HCT116 (cell line): ENCODE data around the gene ARHGEF10L. TPM values are rescaled to one million over a fixed set of nuclear protein-coding genes. Genes with fewer than 3 reads are reported as not detected.

Experiments
- ATAC-seq: fragments of 200-7000 bp; cut with Tn5 transposase; 2 replicates; pipeline ENCODE4 v1.9.1; 2020; ENCODE audit warnings: mild to moderate bottlenecking, moderate library complexity
- BruUV-seq: library from RNA; stranded (reverse); fragments of 400-500 nt; replicated peaks from 2 replicates; lab custom pipeline; 2021; lab: Mats Ljungman, UMichigan
- CTCF ChIA-PET: fragments of 300-600 bp; sonication (Branson Sonifier 250); formaldehyde crosslinking; loops from one replicate; lab custom pipeline; 2021; ENCODE audit warnings: antibody characterized with exemption; lab: Charles Lee
- POLR2A ChIA-PET: fragments of 300-600, 350-600 bp; sonication (Branson Sonifier 250); formaldehyde crosslinking; loops from one replicate; lab custom pipeline; 2021; ENCODE audit warnings: antibody characterized with exemption; lab: Charles Lee
- RAD21 ChIA-PET, 2 experiments: fragments of 300-600 bp; sonication (Branson Sonifier 250); formaldehyde crosslinking; loops; one replicate each; lab custom pipeline; 2023; ENCODE audit warnings: low total read pairs in 2 of 2; ENCODE audit not compliant: uncharacterized antibody in 2 of 2, unreplicated experiment in 2 of 2, low non-redundant PET in 1 of 2; lab: Charles Lee
- DNase-seq: peaks from one replicate; pipeline ENCODE4 v3.0.0-alpha.2; 2010; ENCODE audit warnings: low read depth, low spot score
- H2AFZ ChIP-seq: fragments of 200-600 bp; shearing (Covaris generic), sonication (generic); 2 replicates; pipeline ENCODE4 v1.6.1; 2017; ENCODE audit warnings: low read depth, mixed run types, mixed read lengths, antibody characterized with exemption, low read length; ENCODE audit not compliant: poor library complexity, severe bottlenecking
- H3K27ac ChIP-seq: 2 replicates; pipeline ENCODE4 v1.5.1; 2012; ENCODE audit warnings: low read depth, low read length
- H3K27me3 ChIP-seq: fragments of 200-600 bp; sonication (generic); 2 replicates; pipeline ENCODE4 v1.6.1; 2016; ENCODE audit warnings: mixed run types, low read length, mixed read lengths; ENCODE audit not compliant: insufficient read depth
- H3K36me3 ChIP-seq, 2 experiments: fragments of 200-500 bp in 1 of 2; fragments of 200-600 bp in 1 of 2; sonication (Bioruptor generic) in 1 of 2; sonication (generic) in 1 of 2; 2 replicates each; pipeline versions ENCODE4 v1.5.1 to v1.6.1; 2014 to 2016; ENCODE audit warnings: low read length in 2 of 2, inconsistent platforms in 1 of 2, mixed read lengths in 1 of 2, mixed run types in 1 of 2; ENCODE audit not compliant: insufficient read depth in 2 of 2, control insufficient read depth in 1 of 2
- H3K4me1 ChIP-seq, 2 experiments: fragments of 200-600 bp in 1 of 2; sonication (generic) in 1 of 2; 2 replicates each; pipeline versions ENCODE4 v1.5.1 to v1.6.1; 2012 to 2017; ENCODE audit warnings: low read length in 2 of 2, inconsistent platforms in 1 of 2, mild to moderate bottlenecking in 1 of 2, mixed read lengths in 1 of 2, mixed run types in 1 of 2, moderate library complexity in 1 of 2; ENCODE audit not compliant: insufficient read depth in 2 of 2, control insufficient read depth in 1 of 2
- H3K4me2 ChIP-seq: fragments of 200-600 bp; sonication (generic); 2 replicates; pipeline ENCODE4 v1.6.1; 2017; ENCODE audit warnings: mixed run types, low read length, mixed read lengths
- H3K4me3 ChIP-seq, 2 experiments: fragments of 200-600 bp in 1 of 2; sonication (generic) in 1 of 2; replicated peaks in 1 of 2; 2 replicates each; pipeline ENCODE4 v1.5.1; 2011 to 2016; ENCODE audit warnings: low read length in 2 of 2, control low read depth in 1 of 2, low read depth in 1 of 2, mild to moderate bottlenecking in 1 of 2, mixed read lengths in 1 of 2, mixed run types in 1 of 2
- H3K79me2 ChIP-seq: fragments of 200-600 bp; sonication (generic); 2 replicates; pipeline ENCODE4 v1.6.1; 2017; ENCODE audit warnings: mild to moderate bottlenecking, mixed run types, low read length, moderate library complexity, mixed read lengths; ENCODE audit not compliant: insufficient read depth
- H3K9ac ChIP-seq: fragments of 200-600 bp; sonication (generic); 2 replicates; pipeline ENCODE4 v1.6.1; 2016; ENCODE audit warnings: low read length, mixed read lengths
- H3K9me2 ChIP-seq: fragments of 200-600 bp; sonication (generic), shearing (Covaris generic); 2 replicates; pipeline ENCODE4 v1.6.1; 2017; ENCODE audit warnings: mixed run types, mild to moderate bottlenecking, moderate library complexity; ENCODE audit not compliant: insufficient read depth
- H3K9me3 ChIP-seq, 2 experiments: fragments of 200-500 bp in 1 of 2; fragments of 200-600 bp in 1 of 2; sonication (Bioruptor generic) in 1 of 2; sonication (generic) in 1 of 2; 2 replicates each; pipeline ENCODE4 v1.6.1; 2014 to 2017; ENCODE audit warnings: low read length in 2 of 2, mixed read lengths in 2 of 2, inconsistent platforms in 1 of 2, low read depth in 1 of 2, mild to moderate bottlenecking in 1 of 2, mixed run types in 1 of 2, moderate library complexity in 1 of 2; ENCODE audit not compliant: control insufficient read depth in 1 of 2, insufficient read depth in 1 of 2
- H4K20me1 ChIP-seq: fragments of 200-600 bp; sonication (generic), shearing (Covaris generic); 2 replicates; pipeline ENCODE4 v1.6.1; 2017; ENCODE audit warnings: mixed run types, mild to moderate bottlenecking, moderate library complexity; ENCODE audit not compliant: insufficient read depth
- CBX3 ChIP-seq: IDR thresholded peaks from 2 replicates; pipeline ENCODE4 v1.6.1; 2012; ENCODE audit warnings: low read depth
- CEBPB ChIP-seq: IDR thresholded peaks from 2 replicates; pipeline ENCODE4 v1.6.1; 2012; ENCODE audit warnings: low read depth
- ELF1 ChIP-seq: IDR thresholded peaks from 2 replicates; pipeline ENCODE4 v1.6.1; 2012; ENCODE audit warnings: low read depth, borderline replicate concordance
- FOSL1 ChIP-seq: IDR thresholded peaks from 2 replicates; pipeline ENCODE4 v1.6.1; 2012; ENCODE audit warnings: low read depth
- POLR2AphosphoS5 ChIP-seq: IDR thresholded peaks from 2 replicates; pipeline ENCODE4 v1.6.1; 2011; ENCODE audit warnings: mild to moderate bottlenecking, low read depth, low read length, moderate library complexity
- SIN3A ChIP-seq: IDR thresholded peaks from 2 replicates; pipeline ENCODE4 v1.6.1; 2012; ENCODE audit warnings: low read depth
- SP1 ChIP-seq: IDR thresholded peaks from 2 replicates; pipeline ENCODE4 v1.6.1; 2012; ENCODE audit warnings: low read depth
- ZFX ChIP-seq: fragments of 450-650 bp; IDR thresholded peaks from 2 replicates; pipeline ENCODE4 v1.6.1; 2017
- intact Hi-C: fragments of 100-400 bp; cut with micrococcal nuclease; formaldehyde crosslinking; loops from 2 replicates; pipeline ENCODE4 v1.10.0; 2022
- total RNA-seq: library from RNA; stranded (reverse); gene quantifications from one replicate; pipeline ENCODE4 v1.2.1, GENCODE V29; 2021; ENCODE audit not compliant: unreplicated experiment
- TF ChIP-seq, protein P1 (sequence below): IDR thresholded peaks from 2 replicates; pipeline ENCODE4 v1.6.1; 2012
- TF ChIP-seq, protein P2 (sequence below): IDR thresholded peaks from 2 replicates; pipeline ENCODE4 v1.6.1; 2012; ENCODE audit warnings: low read depth
- TF ChIP-seq, protein P3 (sequence below): IDR thresholded peaks from 2 replicates; pipeline ENCODE4 v1.6.1; 2011; ENCODE audit warnings: mild to moderate bottlenecking, low read length, moderate library complexity; ENCODE audit not compliant: insufficient replicate concordance; ENCODE audit errors: extremely low read depth

ARHGEF10L gene
- total RNA-seq, 1 experiment from 2014 or later = 14.7 TPM

DNA sequence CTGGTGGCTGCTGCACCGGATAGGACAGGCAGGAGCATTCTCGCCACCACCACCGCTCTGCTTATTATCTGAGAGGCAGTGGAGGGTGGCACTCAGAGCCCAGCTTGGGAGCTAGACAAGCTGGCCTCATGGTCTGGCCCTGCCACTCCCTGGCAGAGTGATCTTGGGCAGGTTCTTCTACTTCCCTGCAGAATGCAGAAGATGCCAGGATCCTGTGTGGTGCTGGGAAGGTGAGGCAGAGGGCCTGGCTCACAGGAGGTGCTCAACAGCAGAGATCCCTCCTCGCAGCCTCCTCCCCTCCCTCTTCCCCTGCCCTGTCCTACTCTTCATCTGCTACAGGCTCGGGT lies 60.4 kb downstream of the ARHGEF10L start:
- Histone ChIP-seq H3K4me2 (no peak overlapping the region), H3K4me3 (no peak overlapping the region), H3K9me2 (no peaks in the 10 kb centered on the region), H3K9ac (no peak overlapping the region), H3K9me3 (no peaks in the 10 kb centered on the region)
- CTCF ChIA-PET = interaction anchor here (0.7 to 1.0 kb wide), 3 partner anchors 10 to 98 kb away, joined by 3 read pairs; no protein-coding TSS in a partner anchor
- TF ChIP-seq ELF1 (no peak), CBX3 (no peak), SP1 (no peak), SIN3A (no peak), CEBPB (no peak), FOSL1 (no peak), ZFX (no peak), POLR2AphosphoS5 (no peak)
- TF ChIP-seq, protein P1, sequence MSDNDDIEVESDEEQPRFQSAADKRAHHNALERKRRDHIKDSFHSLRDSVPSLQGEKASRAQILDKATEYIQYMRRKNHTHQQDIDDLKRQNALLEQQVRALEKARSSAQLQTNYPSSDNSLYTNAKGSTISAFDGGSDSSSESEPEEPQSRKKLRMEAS = no peak
- TF ChIP-seq, protein P2, sequence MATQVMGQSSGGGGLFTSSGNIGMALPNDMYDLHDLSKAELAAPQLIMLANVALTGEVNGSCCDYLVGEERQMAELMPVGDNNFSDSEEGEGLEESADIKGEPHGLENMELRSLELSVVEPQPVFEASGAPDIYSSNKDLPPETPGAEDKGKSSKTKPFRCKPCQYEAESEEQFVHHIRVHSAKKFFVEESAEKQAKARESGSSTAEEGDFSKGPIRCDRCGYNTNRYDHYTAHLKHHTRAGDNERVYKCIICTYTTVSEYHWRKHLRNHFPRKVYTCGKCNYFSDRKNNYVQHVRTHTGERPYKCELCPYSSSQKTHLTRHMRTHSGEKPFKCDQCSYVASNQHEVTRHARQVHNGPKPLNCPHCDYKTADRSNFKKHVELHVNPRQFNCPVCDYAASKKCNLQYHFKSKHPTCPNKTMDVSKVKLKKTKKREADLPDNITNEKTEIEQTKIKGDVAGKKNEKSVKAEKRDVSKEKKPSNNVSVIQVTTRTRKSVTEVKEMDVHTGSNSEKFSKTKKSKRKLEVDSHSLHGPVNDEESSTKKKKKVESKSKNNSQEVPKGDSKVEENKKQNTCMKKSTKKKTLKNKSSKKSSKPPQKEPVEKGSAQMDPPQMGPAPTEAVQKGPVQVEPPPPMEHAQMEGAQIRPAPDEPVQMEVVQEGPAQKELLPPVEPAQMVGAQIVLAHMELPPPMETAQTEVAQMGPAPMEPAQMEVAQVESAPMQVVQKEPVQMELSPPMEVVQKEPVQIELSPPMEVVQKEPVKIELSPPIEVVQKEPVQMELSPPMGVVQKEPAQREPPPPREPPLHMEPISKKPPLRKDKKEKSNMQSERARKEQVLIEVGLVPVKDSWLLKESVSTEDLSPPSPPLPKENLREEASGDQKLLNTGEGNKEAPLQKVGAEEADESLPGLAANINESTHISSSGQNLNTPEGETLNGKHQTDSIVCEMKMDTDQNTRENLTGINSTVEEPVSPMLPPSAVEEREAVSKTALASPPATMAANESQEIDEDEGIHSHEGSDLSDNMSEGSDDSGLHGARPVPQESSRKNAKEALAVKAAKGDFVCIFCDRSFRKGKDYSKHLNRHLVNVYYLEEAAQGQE = no peak
- TF ChIP-seq, protein P3, sequence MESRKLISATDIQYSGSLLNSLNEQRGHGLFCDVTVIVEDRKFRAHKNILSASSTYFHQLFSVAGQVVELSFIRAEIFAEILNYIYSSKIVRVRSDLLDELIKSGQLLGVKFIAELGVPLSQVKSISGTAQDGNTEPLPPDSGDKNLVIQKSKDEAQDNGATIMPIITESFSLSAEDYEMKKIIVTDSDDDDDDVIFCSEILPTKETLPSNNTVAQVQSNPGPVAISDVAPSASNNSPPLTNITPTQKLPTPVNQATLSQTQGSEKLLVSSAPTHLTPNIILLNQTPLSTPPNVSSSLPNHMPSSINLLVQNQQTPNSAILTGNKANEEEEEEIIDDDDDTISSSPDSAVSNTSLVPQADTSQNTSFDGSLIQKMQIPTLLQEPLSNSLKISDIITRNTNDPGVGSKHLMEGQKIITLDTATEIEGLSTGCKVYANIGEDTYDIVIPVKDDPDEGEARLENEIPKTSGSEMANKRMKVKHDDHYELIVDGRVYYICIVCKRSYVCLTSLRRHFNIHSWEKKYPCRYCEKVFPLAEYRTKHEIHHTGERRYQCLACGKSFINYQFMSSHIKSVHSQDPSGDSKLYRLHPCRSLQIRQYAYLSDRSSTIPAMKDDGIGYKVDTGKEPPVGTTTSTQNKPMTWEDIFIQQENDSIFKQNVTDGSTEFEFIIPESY = no peak
- TF ChIP-seq, all 23 proteins: peak for 0
- RAD21 ChIA-PET = no interaction called here
- intact Hi-C loops = no loop called here
- BruUV-seq = no TSS peak
- H2AFZ ChIP-seq = no peak overlapping the region
- H3K36me3 ChIP-seq = no peaks in the 10 kb centered on the region
- no peak overlapping the region for H3K27ac ChIP-seq
- DNase-seq (no peak), ATAC-seq (no peak)
- peaks cover 9 to 12% of the 10 kb centered on the region in 2 experiments; a peak in 2 of 4 replicates for H3K4me1 ChIP-seq
- POLR2A ChIA-PET = no interaction called here
- no peaks in the 10 kb centered on the region for H4K20me1 ChIP-seq
- H3K79me2 ChIP-seq = no peaks in the 10 kb centered on the region
- H3K27me3 ChIP-seq = no peaks in the 10 kb centered on the region
